Body of pancreas (tissue), 4 donors: ENCODE measurements around the gene PAFAH2. TPM values are rescaled to one million over a fixed set of nuclear protein-coding genes. Genes with fewer than 3 reads are reported as not detected.
A peak's percentile ranks its signal among the peaks of the same experiment; 100 is the strongest.

Experiments used
- ATAC-seq: fragments of 150-250 bp; one replicate; pipeline ENCODE4 v1.9.1; 2016
- DNase-seq, 4 donors: peaks; one replicate each; pipeline ENCODE4 v3.0.0-alpha.2; 2019
- H3K27ac ChIP-seq, 4 donors: fragments of 200-600 bp; sonication (generic); 1 replicate in 3 of 4; 2 replicates in 1 of 4; pipeline versions ENCODE4 v1.5.1 to v1.6.1; 2016 to 2019; ENCODE audit warnings: mild to moderate bottlenecking in 1 of 4, mixed read lengths in 1 of 4, moderate library complexity in 1 of 4
- H3K27me3 ChIP-seq, 2 donors: fragments of 200-600 bp; sonication (generic); one replicate each; pipeline ENCODE4 v1.6.0; 2016; ENCODE audit warnings: mild to moderate bottlenecking in 1 of 2
- H3K36me3 ChIP-seq, 2 donors: fragments of 200-600 bp; sonication (generic); replicated peaks in 1 of 2; 2 replicates each; pipeline ENCODE4 v1.5.1; 2016; ENCODE audit warnings: low read depth in 2 of 2; ENCODE audit not compliant: insufficient read depth in 1 of 2
- H3K4me1 ChIP-seq: fragments of 200-600 bp; sonication (generic); one replicate; pipeline ENCODE4 v1.6.0; 2016
- H3K4me3 ChIP-seq, 2 donors: fragments of 200-600 bp; sonication (generic); 1 replicate in 1 of 2; 2 replicates in 1 of 2; pipeline ENCODE4 v1.5.1; 2016 to 2019
- H3K9me3 ChIP-seq, 3 donors: fragments of 200-600 bp; sonication (generic); 1 replicate in 2 of 3; 2 replicates in 1 of 3; pipeline ENCODE4 v1.5.1; 2016
- POLR2A ChIP-seq, 3 donors: fragments of 450-650 bp; IDR thresholded peaks; one replicate each; pipeline ENCODE4 v1.6.1; 2016; ENCODE audit warnings: antibody characterized with exemption in 3 of 3, mild to moderate bottlenecking in 2 of 3
- WGBS, 2 donors: methylation state at CpG; one replicate each; pipeline ENCODE4 v1.1.5; 2017; 5-methylcytosine and 5-hydroxymethylcytosine counted together
- intact Hi-C: fragments of 100-400 bp; cut with DNase I; formaldehyde crosslinking; loops from one replicate; pipeline ENCODE4 v1.15.1; 2023
- total RNA-seq, 2 donors: library from RNA; depleted of rRNA; stranded (reverse); fragments of >200 nt; gene quantifications; one replicate each; pipeline ENCODE4 v1.1.0, GENCODE V29; 2016
- TF ChIP-seq, protein P1 (sequence below), 7 experiments: fragments of 450-650 bp in 4 of 7; fragments of 200-600 bp in 3 of 7; sonication (generic) in 3 of 7; IDR thresholded peaks; one replicate each; pipeline ENCODE4 v1.5.1; 2016 to 2019; ENCODE audit warnings: antibody characterized with exemption in 7 of 7

Gene PAFAH2
- total RNA-seq, 2 donors from 2014 or later = 14.8 to 46.4 TPM

GRCh38 chr1:26041401-26041800, 43.5 kb upstream of the PAFAH2 start:
- intact Hi-C loops = no loop called here
- DNase-seq (no peak), ATAC-seq (no peak)
- no peaks in the 10 kb centered on the region for H3K27me3 ChIP-seq
- H3K9me3 ChIP-seq = no peaks in the 10 kb centered on the region
- H3K4me1 ChIP-seq = peaks cover 97% of the 10 kb centered on the region
- 89 to 91% methylated on average over 6 to 7 of the region's 7 CpGs for WGBS, 2 donors
- H3K36me3 ChIP-seq = peaks cover 0 to 2% of the 10 kb centered on the region in 2 donors
- H3K4me3 ChIP-seq = no peak overlapping the region
- TF ChIP-seq POLR2A (IDR thresholded peaks at IDR 0.05) = no peak
- TF ChIP-seq, protein P1, sequence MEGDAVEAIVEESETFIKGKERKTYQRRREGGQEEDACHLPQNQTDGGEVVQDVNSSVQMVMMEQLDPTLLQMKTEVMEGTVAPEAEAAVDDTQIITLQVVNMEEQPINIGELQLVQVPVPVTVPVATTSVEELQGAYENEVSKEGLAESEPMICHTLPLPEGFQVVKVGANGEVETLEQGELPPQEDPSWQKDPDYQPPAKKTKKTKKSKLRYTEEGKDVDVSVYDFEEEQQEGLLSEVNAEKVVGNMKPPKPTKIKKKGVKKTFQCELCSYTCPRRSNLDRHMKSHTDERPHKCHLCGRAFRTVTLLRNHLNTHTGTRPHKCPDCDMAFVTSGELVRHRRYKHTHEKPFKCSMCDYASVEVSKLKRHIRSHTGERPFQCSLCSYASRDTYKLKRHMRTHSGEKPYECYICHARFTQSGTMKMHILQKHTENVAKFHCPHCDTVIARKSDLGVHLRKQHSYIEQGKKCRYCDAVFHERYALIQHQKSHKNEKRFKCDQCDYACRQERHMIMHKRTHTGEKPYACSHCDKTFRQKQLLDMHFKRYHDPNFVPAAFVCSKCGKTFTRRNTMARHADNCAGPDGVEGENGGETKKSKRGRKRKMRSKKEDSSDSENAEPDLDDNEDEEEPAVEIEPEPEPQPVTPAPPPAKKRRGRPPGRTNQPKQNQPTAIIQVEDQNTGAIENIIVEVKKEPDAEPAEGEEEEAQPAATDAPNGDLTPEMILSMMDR (IDR thresholded peaks at IDR 0.05) = no peak
- H3K27ac ChIP-seq = peak overlapping the region in 3 of 4 donors; percentile 1 to 93 (median 26)

DNA sequence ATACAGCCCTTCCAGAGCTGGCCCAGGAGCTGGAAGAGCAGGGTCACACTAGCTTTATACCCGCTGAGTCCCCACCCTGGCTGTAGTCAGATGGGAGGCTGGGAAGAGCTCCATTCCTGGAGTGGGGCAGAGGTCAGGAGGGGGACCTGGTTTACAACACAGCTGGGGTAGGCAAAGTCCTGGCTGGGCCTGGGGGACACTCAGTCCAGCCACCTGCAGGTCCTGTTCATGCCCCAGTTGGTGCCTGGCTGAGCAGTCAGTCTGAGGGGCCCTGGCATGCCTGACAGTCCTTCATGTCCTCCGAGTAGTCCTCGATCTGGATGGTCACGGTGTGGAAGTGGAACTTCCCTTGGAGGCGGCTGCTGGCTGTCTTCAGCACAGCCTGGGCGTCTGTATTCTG, 41.0 kb upstream of the PAFAH2 start:
- intact Hi-C loops = no loop called here
- 84 to 86% methylated on average over 5 to 6 of the region's 6 CpGs for WGBS, 2 donors
- DNase-seq (peak in 1 of 4 donors; percentile 25), ATAC-seq (no peak)
- Histone ChIP-seq H3K9me3 (no peaks in the 10 kb centered on the region), H3K4me3 (no peak overlapping the region), H3K27ac (peak overlapping the region; percentile 93 to 99 (median 94)), H3K4me1 (peaks cover 90% of the 10 kb centered on the region), H3K27me3 (no peaks in the 10 kb centered on the region), H3K36me3 (peaks cover 0 to 2% of the 10 kb centered on the region in 2 donors)
- no peak for TF ChIP-seq POLR2A (IDR thresholded peaks at IDR 0.05)
- TF ChIP-seq, protein P1 (IDR thresholded peaks at IDR 0.05) = no peak

DNA sequence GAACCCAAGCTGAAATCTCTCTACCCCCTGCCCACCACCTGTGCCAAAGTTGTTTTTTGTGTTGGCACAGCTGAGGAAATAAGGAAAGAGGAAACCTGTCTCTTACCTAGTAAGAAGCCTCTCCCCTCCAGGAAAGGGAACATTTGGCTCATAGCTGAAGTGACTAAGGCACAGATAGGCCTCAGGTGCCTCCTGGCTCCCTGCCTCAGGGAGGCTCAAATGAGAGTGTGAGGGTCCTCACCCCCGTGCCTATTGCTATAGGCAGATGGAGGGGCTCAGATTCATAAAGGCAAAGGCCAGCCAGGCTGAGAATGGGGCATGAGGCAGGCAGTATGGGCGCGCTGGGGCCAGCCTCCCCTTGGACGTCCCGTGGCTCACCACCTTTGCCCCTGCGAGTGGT, 40.6 kb upstream of the PAFAH2 start:
- DNase-seq = peak; percentile 54 to 81 (median 76)
- peak in 1 of 3 donors; percentile 43 for TF ChIP-seq POLR2A (IDR thresholded peaks at IDR 0.05)
- TF ChIP-seq, protein P1 (IDR thresholded peaks at IDR 0.05) = no peak
- Histone ChIP-seq H3K4me1 (peaks cover 90% of the 10 kb centered on the region), H3K27ac (peak overlapping the region; percentile 93 to 99 (median 94)), H3K27me3 (no peaks in the 10 kb centered on the region), H3K9me3 (no peaks in the 10 kb centered on the region), H3K4me3 (no peak overlapping the region), H3K36me3 (peaks cover 0 to 2% of the 10 kb centered on the region in 2 donors)
- intact Hi-C loops = no loop called here
- no peak for ATAC-seq
- 74 to 91% methylated on average over 6 of the region's 6 CpGs for WGBS, 2 donors

DNA sequence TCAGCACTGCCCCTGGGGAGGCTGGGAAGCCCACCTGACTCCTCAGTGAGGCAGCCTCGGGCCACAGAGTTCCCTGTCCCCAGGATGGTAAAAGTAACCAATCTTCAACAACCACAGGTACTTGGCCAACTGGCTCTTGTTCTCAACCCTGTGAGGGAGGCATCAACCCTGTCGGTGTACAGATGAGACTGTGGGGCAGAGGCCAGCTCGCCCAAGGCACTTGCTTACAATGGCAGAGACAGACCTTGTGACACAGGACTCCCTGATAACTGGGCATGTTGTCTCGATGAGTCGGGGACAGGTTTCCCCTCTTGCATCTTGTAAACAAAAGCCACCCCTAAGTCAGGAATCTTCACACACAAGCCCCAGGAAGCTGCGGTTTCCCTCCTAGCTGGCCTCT, 40.0 kb upstream of the PAFAH2 start:
- intact Hi-C loops = no loop called here

More for the DNA sequence above, 40.0 kb upstream of the PAFAH2 start:
- TF ChIP-seq, protein P1 (IDR thresholded peaks at IDR 0.05) = no peak
- no peak for TF ChIP-seq POLR2A (IDR thresholded peaks at IDR 0.05)
- H3K4me1 ChIP-seq = peaks cover 86% of the 10 kb centered on the region
- H3K27ac ChIP-seq = peak overlapping the region; percentile 93 to 99 (median 94)
- no peak for ATAC-seq
- peaks cover 0 to 2% of the 10 kb centered on the region in 2 donors for H3K36me3 ChIP-seq
- peak in 2 of 4 donors; percentile 28 to 50 for DNase-seq
- H3K4me3 ChIP-seq = no peak overlapping the region
- 49 to 62% methylated on average over 5 to 6 of the region's 6 CpGs for WGBS, 2 donors
- no peaks in the 10 kb centered on the region for H3K9me3 ChIP-seq
- H3K27me3 ChIP-seq = no peaks in the 10 kb centered on the region
